HepG2 (cell line): ENCODE data around the gene YY1. TPM values are rescaled to one million over a fixed set of nuclear protein-coding genes. Genes with fewer than 3 reads are reported as not detected.

ENCODE experiments used
- BRD4 ChIP-seq: sonication (generic); formaldehyde crosslinking; IDR thresholded peaks from 2 replicates; pipeline ENCODE4 v1.4.0; 2020; ENCODE audit warnings: missing genetic modification reagents
- FOXP1 ChIP-seq, 2 experiments: fragments of 450-650 bp in 1 of 2; IDR thresholded peaks; 2 replicates each; pipeline ENCODE4 v1.6.1; 2017 to 2018; ENCODE audit warnings: antibody characterized with exemption in 1 of 2
- KDM5B ChIP-seq: sonication (generic); formaldehyde crosslinking; IDR thresholded peaks from 2 replicates; pipeline ENCODE4 v1.4.0; 2020; ENCODE audit warnings: missing genetic modification reagents, mild to moderate bottlenecking, borderline replicate concordance
- MAFF ChIP-seq: IDR thresholded peaks from 2 replicates; pipeline ENCODE4 v1.6.1; 2011; ENCODE audit warnings: low read depth, low read length, improper control_type of control experiment
- MBNL3 ChIP-seq: fragments of 250-450 bp; sonication (Bioruptor Pico); conservative IDR thresholded peaks from 2 replicates; pipeline ENCODE4 v1.8.0; 2022; ENCODE audit warnings: mild to moderate bottlenecking, inconsistent platforms
- MEIS2 ChIP-seq: sonication (generic); formaldehyde crosslinking; IDR thresholded peaks from 2 replicates; pipeline ENCODE4 v1.9.0; 2021; ENCODE audit warnings: mild to moderate bottlenecking, missing genetic modification reagents
- MXI1 ChIP-seq: IDR thresholded peaks from 3 replicates; pipeline ENCODE4 v1.6.1; 2012; ENCODE audit warnings: low read depth, low read length, inconsistent platforms, borderline replicate concordance
- POLR2A ChIP-seq, 2 experiments: IDR thresholded peaks; 2 replicates each; pipeline ENCODE4 v1.6.1; 2011; ENCODE audit warnings: low read depth in 2 of 2, low read length in 2 of 2, mild to moderate bottlenecking in 1 of 2, moderate library complexity in 1 of 2; ENCODE audit not compliant: insufficient read depth in 1 of 2
- POLR2G ChIP-seq: fragments of 200-400 bp; formaldehyde crosslinking; IDR thresholded peaks from 2 replicates; pipeline ENCODE4 v1.6.1; 2018; ENCODE audit warnings: mild to moderate bottlenecking, low read depth, low read length, moderate library complexity
- PRPF4 ChIP-seq: fragments of 200-400 bp; formaldehyde crosslinking; IDR thresholded peaks from 2 replicates; pipeline ENCODE4 v1.6.1; 2016; ENCODE audit warnings: low read length, low read depth; ENCODE audit not compliant: poor library complexity, severe bottlenecking
- RNF2 ChIP-seq: fragments of 450-650 bp; conservative IDR thresholded peaks from 2 replicates; pipeline ENCODE4 v1.6.1; 2016; ENCODE audit warnings: low read depth
- SALL1 ChIP-seq: sonication (generic); formaldehyde crosslinking; IDR thresholded peaks from 2 replicates; pipeline ENCODE4 v1.8.0; 2022; ENCODE audit warnings: mild to moderate bottlenecking, missing genetic modification reagents
- SP5 ChIP-seq: IDR thresholded peaks from 2 replicates; pipeline ENCODE4 v1.6.1; 2016; ENCODE audit warnings: low read depth, borderline replicate concordance
- SRSF1 ChIP-seq: fragments of 200-400 bp; formaldehyde crosslinking; optimal IDR thresholded peaks from 2 replicates; pipeline ENCODE3; 2017; ENCODE audit warnings: mild to moderate bottlenecking, low read depth, low read length, moderate library complexity
- SUZ12 ChIP-seq: fragments of 150-350 bp; IDR thresholded peaks from 2 replicates; pipeline ENCODE4 v1.6.1; 2014; ENCODE audit warnings: low read depth, low read length
- ZBTB42 ChIP-seq: sonication (generic); formaldehyde crosslinking; IDR thresholded peaks from 2 replicates; pipeline ENCODE4 v1.5.0; 2020; ENCODE audit warnings: mild to moderate bottlenecking, missing genetic modification reagents
- ZEB1 ChIP-seq: IDR thresholded peaks from 2 replicates; pipeline ENCODE4 v1.6.1; 2012; ENCODE audit warnings: mild to moderate bottlenecking, low read depth, inconsistent platforms; ENCODE audit not compliant: insufficient replicate concordance
- ZNF382 ChIP-seq: sonication (generic); formaldehyde crosslinking; IDR thresholded peaks from 2 replicates; pipeline ENCODE4 v1.5.0; 2020; ENCODE audit warnings: missing genetic modification reagents, mild to moderate bottlenecking, borderline replicate concordance
- ZNF550 ChIP-seq: sonication (generic); formaldehyde crosslinking; IDR thresholded peaks from 2 replicates; pipeline ENCODE4 v1.4.0; 2020; ENCODE audit warnings: mild to moderate bottlenecking, missing genetic modification reagents, borderline replicate concordance
- ZNF660 ChIP-seq: sonication (generic); formaldehyde crosslinking; IDR thresholded peaks from 2 replicates; pipeline ENCODE4 v1.5.1; 2020; ENCODE audit warnings: mild to moderate bottlenecking, low read depth, missing genetic modification reagents, borderline replicate concordance
- ZNF772 ChIP-seq: sonication (generic); formaldehyde crosslinking; IDR thresholded peaks from 2 replicates; pipeline ENCODE4 v1.5.0; 2020; ENCODE audit warnings: mild to moderate bottlenecking, missing genetic modification reagents
- ZNF773 ChIP-seq: sonication (generic); formaldehyde crosslinking; IDR thresholded peaks from 2 replicates; pipeline ENCODE4 v1.4.0; 2020; ENCODE audit warnings: missing genetic modification reagents, borderline replicate concordance
- ZNF878 ChIP-seq: sonication (generic); formaldehyde crosslinking; IDR thresholded peaks from 2 replicates; pipeline ENCODE4 v1.8.1; 2023; ENCODE audit warnings: mild to moderate bottlenecking, missing genetic modification reagents, moderate library complexity
- ZNF879 ChIP-seq: sonication (generic); formaldehyde crosslinking; IDR thresholded peaks from 2 replicates; pipeline ENCODE4 v1.8.1; 2023; ENCODE audit warnings: missing genetic modification reagents
- polyA plus RNA-seq, 8 experiments: library from polyadenylated mRNA; depleted of rRNA in 3 of 8; stranded (reverse) in 7 of 8; unstranded in 1 of 8; fragments of >200 nt; fragmentation: Illumina TruSeq in 4 of 8; extraction: Trizol in 4 of 8; gene quantifications; 2 replicates each; pipeline versions ENCODE4 v1.2.1 to v1.2.3, GENCODE V29; 2011 to 2016; ENCODE audit warnings: low read depth in 4 of 8, missing spikeins in 1 of 8, mixed read lengths in 1 of 8; ENCODE audit not compliant: insufficient read depth in 1 of 8
- total RNA-seq, 5 experiments: library from RNA; depleted of rRNA; stranded (reverse); fragments of >200 nt; fragmentation: Illumina TruSeq; extraction: Trizol; gene quantifications; 2 replicates each; pipeline ENCODE4 v1.2.3, GENCODE V29; 2016; ENCODE audit warnings: low read depth in 1 of 5
- TF ChIP-seq, protein P1 (sequence below): fragments of 450-650 bp; IDR thresholded peaks from 2 replicates; pipeline ENCODE4 v1.6.1; 2017
- TF ChIP-seq, protein P2 (sequence below): sonication (generic); formaldehyde crosslinking; IDR thresholded peaks from 2 replicates; pipeline ENCODE4 v1.4.0; 2020; ENCODE audit warnings: missing genetic modification reagents; ENCODE audit errors: not compliant biosample characterization
- TF ChIP-seq, protein P3 (sequence below): sonication (generic); formaldehyde crosslinking; IDR thresholded peaks from 2 replicates; pipeline ENCODE4 v1.4.0; 2020; ENCODE audit warnings: low read depth, mild to moderate bottlenecking, missing genetic modification reagents
- TF ChIP-seq, protein P4 (sequence below): IDR thresholded peaks from 2 replicates; pipeline ENCODE4 v1.6.1; 2016; ENCODE audit warnings: missing compliant biosample characterization, missing genetic modification reagents, borderline replicate concordance

YY1 gene
- total and polyA plus RNA-seq, 2 of the 13 experiments (the other 11 are each of a cell fraction or from before 2014, with no cell fraction given) = 29.4 to 68.1 TPM

DNA sequence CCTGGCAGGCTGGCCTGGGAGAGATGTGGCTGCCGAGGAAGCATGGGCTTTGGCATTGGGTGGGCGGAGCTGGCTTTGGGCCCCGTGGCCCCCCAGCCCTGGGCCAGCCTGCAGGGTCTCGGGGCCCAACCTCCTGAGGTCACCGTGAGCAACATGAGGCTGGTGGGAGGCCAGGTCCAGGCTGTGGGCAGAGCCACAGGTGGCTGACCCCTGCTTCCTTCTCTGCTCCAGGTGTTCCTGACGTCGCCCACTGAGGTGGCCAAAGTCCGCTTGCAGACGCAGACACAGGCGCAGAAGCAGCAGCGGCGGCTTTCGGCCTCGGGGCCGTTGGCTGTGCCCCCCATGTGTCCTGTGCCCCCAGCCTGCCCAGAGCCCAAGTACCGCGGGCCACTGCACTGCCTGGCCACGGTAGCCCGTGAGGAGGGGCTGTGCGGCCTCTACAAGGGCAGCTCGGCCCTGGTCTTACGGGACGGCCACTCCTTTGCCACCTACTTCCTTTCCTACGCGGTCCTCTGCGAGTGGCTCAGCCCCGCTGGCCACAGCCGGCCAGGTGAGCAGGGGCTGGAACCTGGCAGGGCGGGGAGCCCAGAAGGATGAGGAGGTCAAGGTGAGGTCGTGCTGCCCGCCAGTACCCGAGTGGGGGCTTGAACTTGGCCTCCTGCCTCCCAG lies 89.7 kb downstream of the YY1 start (continued):
- TF ChIP-seq PRPF4 = no peak
- TF ChIP-seq, protein P1, sequence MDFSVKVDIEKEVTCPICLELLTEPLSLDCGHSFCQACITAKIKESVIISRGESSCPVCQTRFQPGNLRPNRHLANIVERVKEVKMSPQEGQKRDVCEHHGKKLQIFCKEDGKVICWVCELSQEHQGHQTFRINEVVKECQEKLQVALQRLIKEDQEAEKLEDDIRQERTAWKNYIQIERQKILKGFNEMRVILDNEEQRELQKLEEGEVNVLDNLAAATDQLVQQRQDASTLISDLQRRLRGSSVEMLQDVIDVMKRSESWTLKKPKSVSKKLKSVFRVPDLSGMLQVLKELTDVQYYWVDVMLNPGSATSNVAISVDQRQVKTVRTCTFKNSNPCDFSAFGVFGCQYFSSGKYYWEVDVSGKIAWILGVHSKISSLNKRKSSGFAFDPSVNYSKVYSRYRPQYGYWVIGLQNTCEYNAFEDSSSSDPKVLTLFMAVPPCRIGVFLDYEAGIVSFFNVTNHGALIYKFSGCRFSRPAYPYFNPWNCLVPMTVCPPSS = no peak
- no peak for TF ChIP-seq MAFF
- TF ChIP-seq, protein P2, sequence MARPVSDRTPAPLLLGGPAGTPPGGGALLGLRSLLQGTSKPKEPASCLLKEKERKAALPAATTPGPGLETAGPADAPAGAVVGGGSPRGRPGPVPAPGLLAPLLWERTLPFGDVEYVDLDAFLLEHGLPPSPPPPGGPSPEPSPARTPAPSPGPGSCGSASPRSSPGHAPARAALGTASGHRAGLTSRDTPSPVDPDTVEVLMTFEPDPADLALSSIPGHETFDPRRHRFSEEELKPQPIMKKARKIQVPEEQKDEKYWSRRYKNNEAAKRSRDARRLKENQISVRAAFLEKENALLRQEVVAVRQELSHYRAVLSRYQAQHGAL (CRISPR knock-in tag) = no peak
- TF ChIP-seq, protein P3, sequence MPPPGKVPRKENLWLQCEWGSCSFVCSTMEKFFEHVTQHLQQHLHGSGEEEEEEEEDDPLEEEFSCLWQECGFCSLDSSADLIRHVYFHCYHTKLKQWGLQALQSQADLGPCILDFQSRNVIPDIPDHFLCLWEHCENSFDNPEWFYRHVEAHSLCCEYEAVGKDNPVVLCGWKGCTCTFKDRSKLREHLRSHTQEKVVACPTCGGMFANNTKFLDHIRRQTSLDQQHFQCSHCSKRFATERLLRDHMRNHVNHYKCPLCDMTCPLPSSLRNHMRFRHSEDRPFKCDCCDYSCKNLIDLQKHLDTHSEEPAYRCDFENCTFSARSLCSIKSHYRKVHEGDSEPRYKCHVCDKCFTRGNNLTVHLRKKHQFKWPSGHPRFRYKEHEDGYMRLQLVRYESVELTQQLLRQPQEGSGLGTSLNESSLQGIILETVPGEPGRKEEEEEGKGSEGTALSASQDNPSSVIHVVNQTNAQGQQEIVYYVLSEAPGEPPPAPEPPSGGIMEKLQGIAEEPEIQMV (CRISPR knock-in tag) = peak; percentile 40; the same call in 1 of the 2 replicates
- TF ChIP-seq ZNF660 (CRISPR knock-in tag) = no peak
- TF ChIP-seq MXI1 = no peak
- no peak for TF ChIP-seq ZNF550 (CRISPR knock-in tag)
- no peak for TF ChIP-seq SRSF1
- TF ChIP-seq MEIS2 (CRISPR knock-in tag) = 0 out of 2 replicates have a peak, but pooled peaks have one; percentile 25
- peak; percentile 25; the same call in 1 of the 2 replicates for TF ChIP-seq BRD4 (CRISPR knock-in tag)
- TF ChIP-seq ZNF382 (CRISPR knock-in tag) = no peak
- TF ChIP-seq RNF2 = no peak
- 0 out of 2 replicates have a peak, but pooled peaks have one; percentile 11 for TF ChIP-seq SP5 (CRISPR knock-in tag)
- TF ChIP-seq ZBTB42 (CRISPR knock-in tag) = peak; percentile 85
- TF ChIP-seq SALL1 (CRISPR knock-in tag) = peak; percentile 58
- no peak for TF ChIP-seq ZNF879
- TF ChIP-seq, protein P4, sequence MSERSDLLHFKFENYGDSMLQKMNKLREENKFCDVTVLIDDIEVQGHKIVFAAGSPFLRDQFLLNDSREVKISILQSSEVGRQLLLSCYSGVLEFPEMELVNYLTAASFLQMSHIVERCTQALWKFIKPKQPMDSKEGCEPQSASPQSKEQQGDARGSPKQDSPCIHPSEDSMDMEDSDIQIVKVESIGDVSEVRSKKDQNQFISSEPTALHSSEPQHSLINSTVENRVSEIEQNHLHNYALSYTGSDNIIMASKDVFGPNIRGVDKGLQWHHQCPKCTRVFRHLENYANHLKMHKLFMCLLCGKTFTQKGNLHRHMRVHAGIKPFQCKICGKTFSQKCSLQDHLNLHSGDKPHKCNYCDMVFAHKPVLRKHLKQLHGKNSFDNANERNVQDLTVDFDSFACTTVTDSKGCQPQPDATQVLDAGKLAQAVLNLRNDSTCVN = no peak
- no peak for TF ChIP-seq FOXP1 (IDR thresholded peaks at IDR 0.05)
- TF ChIP-seq FOXP1 (CRISPR knock-in tag; IDR thresholded peaks at IDR 0.05) = no peak
- TF ChIP-seq POLR2A (IDR thresholded peaks at IDR 0.05; ENCODE audit: insufficient read depth in 1 of 2, low read depth in 2 of 2, low read length in 2 of 2) = peak; percentile 81 to 85
- peak; percentile 85 for TF ChIP-seq POLR2G
- TF ChIP-seq KDM5B = peak; percentile 64; the same call in 1 of the 2 replicates
- no peak for TF ChIP-seq SUZ12
- TF ChIP-seq MBNL3 (CRISPR knock-in tag) = no peak
- no peak for TF ChIP-seq ZNF773 (CRISPR knock-in tag)
- TF ChIP-seq ZEB1 = peak; percentile 57
- TF ChIP-seq ZNF772 (CRISPR knock-in tag) = no peak; the same call in 1 of the 2 replicates
- TF ChIP-seq ZNF878 = no peak
